Measurements from ENCODE around the gene BBOX1.
"Not testable (repeated sequence)": the region's sequence is repeated elsewhere in the genome, so short reads cannot be mapped to it uniquely, and the experiment has no call there.

Gene BBOX1

DNA sequence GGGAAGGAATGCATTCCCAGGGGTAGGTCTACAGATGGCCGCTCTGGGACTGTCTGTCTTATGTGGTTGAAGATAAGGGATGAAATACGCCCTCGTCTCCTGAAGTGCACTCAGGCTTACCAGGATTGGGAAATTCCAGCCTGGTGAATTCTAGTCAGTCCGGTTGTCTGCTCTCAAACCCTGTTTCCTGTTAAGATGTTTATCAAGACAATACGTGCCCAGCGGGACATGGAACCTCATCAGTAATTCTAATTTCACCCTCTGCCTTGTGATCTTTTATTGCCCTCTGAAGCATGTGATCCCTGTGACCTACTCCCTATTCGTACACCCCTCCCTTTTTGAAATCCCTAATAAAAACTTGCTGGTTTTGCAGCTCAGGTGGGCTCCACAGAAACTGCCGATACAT is 95.3 kb downstream of the BBOX1 start:
- DNase-seq, result peak; percentile 5

DNA sequence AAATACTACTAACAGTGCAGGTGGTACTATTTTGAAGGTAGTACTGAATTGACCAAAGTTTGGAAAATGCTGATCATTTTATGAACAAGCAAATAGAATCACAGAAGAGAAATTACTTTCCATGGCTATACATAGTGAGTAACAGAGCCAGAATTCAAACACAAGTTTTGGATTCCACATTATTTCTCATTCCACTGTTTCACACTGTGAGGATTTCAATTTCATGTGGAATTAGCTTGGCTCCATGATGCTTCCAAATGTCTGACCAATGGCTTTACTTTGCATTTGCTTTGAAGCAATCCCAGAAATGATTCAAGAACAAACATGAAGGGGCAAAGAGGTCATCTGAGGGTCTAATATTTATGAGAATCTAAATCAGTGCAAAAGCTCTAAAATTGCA is 98.1 kb downstream of the BBOX1 start:
- no peak for DNase-seq

DNA sequence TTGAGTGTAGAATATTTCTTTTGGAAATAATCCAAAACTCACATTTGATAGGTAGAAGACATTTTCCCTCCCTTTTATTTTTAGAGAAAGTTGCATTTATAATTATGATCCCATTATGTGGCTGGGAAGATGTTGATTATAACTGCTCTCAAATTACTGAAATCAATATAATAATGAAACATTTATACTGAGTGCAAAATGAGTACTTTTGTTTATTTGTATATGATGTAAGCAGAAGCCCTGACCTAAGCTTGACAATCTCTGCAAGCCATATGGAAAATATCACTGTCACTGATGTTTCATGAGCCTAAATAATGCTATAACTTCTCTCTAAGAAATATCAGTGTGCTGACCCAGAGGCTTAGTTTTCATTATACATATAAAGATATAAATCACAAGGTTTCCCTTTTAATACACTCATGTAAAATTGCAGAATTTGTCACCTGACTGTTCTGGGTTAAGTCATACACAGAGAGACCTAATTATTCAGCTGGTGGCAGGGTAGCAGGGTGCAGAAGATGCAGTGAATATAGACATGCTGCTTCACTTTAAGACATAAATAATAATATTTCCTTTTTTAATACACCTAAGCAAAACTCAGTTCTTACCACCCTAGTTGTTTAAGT is 99.2 kb downstream of the BBOX1 start:
- DNase-seq, result no peak

DNA sequence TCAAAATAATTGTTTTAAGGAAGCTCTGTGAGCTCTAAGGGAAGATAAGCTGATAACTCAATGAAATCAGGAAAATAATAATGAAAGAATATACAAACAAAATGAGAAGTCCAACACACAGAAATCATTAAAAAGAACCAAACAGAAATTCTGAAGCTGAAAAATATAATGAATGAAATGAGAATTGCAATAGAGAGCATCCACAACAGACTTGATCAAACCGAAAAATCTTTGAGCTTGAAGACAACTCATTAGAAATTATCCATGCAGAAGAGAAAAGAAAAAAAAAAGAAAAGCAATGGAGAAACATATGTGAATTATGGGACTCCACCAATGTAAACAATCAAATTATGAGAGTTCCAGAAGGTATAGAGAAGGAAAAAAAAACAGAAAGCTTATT is 101.0 kb downstream of the BBOX1 start:
- DNase-seq, result no peak

DNA sequence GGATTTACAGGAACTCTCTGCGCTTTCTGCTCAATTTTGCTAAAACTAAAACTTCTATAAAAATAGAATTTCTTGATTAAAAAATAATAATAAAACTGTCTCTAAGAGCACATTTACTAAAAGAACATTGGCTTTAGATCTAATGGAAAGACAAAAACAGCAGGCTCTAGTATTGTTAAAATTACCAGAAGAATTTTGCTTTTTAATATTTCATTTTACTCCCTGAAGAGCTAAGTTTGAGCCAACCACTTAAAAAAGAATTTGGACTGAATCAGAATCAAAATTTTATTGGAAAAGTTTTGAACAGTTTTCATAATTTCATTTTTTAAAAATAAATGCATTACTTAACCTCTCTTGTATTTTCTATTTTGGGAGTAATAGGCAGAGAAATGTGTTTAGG is 107.3 kb downstream of the BBOX1 start:
- no peak for DNase-seq

DNA sequence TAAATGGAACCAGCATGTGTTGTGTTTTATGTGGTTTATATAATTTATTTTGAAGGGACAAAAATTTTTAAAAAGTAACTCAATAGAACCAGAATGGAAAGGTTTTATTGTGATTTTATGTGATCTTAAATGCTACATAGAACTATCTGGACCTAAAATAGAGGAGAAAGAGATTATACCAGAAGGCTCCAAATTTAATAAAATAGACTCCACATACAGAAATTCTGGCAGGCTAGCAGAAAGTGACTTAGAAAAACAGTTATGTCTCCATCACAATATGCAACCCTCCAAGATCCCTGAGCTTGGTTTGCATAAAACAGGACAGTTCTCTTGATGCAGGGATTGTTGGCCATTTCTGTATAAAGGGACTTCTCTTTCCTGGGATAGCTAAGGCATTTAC is 107.9 kb downstream of the BBOX1 start:
- DNase-seq, result no peak

DNA sequence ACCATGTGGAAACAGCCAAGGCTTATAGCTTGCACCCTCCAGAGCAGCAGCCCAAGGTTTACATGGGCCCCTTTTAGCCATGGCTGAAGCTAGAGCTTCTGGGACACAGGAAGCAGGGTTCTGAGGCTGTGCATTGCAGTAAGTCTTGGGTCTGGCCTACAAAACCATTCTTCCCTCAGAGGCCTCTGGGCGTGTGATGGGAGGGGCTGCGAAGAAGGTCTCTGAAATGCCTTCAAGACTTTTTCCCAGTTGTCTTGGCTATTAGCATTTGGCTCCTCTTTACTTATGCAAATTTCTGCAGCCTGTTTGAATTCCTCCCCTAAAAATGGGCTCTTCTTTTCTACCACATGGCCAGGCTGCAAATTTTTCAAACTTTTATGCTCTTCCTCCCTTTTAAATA is 109.5 kb downstream of the BBOX1 start:
- no peak for DNase-seq

DNA sequence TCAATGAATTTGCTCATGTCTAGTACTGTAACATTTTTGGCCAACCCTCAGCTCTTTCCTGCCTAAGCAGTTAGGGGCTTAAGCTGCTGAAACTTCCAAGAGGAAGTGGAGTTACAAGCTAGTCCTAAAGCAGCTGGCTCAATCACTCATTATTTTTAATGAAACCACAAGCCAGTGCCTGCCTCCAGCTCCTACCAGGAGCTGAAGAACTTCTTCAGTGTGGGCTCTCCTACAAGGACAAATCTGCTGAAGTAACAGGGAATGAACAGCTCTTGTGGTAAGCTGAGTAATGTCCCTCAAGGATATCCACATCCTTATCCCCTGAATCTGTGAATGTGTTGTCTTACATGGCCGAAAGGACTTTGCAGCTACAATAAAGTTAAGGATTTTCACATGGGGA is 112.5 kb downstream of the BBOX1 start:
- no peak for DNase-seq

DNA sequence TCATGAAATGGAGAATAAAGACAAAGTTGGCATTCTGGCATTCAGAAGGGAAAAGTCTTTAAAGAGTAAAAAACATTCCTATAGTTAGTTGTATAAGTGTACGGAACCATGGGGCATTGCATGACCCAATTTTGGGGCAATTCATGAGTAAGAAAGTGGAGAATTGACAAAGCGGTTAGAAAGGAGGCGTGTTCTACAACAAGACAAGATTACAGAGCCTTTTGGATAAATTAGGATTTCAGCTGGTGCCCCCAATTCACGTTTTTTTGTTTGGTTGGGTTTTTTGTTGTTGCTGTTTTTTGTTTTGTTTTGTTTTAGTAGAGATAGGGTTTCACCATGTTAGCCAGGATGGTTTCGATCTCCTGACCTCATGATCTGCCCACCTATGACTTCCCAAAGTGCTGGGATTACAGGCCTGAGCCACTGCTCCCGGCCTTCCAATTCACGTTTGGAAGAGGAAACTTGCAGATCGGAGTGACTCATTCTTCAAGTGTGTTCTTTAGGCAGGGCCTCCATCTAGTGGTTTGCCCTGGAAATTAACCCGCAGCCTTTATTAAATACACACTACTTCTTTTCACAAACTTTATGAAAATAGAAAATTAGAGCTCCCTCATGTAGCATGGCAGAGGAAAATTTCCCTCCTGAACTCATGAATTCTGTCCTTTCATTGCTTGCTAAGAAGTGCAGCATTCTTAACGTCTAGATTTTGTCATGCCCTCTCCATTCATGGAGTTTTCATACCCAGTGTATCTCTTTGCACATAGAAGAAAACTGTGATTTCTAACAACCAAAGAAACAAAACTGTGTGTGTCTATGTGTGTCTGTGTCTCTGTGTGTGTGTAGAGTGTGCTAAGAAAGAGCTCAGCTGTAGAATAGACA is 118.1 kb downstream of the BBOX1 start:
- peak; percentile 73 for DNase-seq

DNA sequence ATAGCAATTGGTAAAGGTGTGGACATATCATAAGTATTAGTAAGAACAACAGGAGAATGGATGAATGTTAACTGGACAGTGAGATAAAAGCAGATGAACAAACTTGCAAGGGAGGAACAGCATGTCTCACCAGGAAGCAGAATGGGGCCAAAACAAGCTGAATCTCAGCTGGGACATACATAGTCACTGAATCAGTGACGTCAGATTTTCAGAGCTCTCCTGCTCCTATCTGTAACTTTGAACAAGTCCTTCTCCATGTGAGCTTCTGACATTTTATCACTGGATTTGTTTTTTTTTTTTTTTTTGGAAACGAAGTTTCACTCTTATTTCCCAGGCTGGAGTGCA is 118.7 kb downstream of the BBOX1 start:
- no peak for DNase-seq

DNA sequence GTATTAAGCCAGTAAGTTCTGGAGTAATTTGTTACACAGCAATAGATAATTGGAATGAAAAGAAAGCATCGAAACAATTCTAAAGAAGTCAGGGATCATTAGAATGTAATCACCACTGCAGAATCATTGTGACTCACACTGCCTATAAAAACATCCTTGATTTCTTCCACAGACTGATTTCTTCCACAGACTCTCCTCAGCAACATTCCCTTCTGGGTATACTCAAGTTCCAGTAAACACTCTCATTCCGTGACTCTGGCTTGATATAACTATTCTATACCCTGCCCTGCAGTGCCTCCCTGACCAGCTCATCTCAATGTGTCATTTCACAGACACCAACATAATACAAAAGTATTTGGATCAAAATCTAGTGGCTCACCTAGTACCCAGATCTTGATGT is 120.5 kb downstream of the BBOX1 start:
- DNase-seq, result no peak

DNA sequence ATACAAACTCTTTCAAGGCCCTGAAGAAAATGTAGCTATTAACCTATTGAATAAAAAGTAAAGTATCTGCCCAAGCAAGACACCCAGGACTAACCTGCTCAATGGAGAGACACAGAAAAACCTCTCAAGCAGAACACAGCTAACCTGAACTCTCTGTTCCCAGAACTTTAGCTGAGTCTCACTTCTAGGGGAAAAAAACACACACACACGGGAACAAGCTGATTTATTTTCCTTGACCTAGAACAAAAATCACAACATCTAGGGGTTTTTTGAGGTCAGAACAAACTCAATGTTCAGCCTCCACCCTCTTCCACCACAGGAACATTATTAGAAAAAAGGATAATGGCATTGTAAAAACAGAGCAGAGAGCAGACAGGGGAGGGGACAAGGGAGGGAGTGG is 121.6 kb downstream of the BBOX1 start:
- no peak for DNase-seq

DNA sequence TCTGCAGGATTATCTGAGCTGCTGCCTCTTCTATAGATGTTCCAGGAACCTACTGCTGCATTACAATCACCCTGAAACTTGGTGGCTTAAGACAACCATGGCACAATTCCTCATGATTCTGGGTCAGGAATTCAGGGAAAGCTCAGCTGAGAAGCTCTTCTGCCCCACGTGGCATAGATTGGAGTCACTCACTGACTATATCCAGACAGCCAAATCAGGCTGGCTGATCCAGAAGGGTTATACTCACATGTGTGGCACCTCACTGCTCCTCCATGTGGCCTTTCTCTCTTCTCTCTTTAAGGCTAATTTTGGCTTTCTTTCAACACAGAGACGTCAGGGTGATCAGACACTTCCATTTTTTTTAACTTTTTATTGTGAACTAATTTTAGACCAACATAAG is 125.5 kb downstream of the BBOX1 start:
- DNase-seq, result peak; percentile 6

DNA sequence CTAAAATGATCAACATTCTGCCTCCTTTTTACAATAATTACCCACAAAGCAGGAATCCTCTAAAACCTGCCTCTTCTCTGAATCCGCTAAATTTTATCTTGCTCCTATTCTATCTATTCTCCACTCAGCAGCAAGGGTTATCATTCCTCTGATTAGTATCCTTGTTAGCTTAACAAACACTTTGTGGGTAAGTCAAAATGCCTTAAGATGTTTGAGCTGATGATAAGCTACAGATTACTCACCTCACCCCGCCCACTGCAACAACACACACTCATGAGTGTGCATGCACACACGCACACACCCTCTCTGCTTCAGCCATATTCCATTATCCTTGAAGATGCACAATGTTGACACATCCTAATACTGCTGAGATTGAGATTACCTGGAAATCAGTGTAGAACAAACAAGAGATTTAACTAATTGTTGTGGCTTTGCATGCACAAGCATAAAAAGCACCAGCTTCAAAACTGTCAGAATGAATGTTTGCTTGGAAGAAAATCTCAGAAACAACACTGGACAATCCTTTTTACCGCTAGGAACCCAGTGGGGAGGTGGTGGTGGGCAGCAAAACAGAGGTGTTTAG is 130.9 kb downstream of the BBOX1 start:
- DNase-seq, result no peak

DNA sequence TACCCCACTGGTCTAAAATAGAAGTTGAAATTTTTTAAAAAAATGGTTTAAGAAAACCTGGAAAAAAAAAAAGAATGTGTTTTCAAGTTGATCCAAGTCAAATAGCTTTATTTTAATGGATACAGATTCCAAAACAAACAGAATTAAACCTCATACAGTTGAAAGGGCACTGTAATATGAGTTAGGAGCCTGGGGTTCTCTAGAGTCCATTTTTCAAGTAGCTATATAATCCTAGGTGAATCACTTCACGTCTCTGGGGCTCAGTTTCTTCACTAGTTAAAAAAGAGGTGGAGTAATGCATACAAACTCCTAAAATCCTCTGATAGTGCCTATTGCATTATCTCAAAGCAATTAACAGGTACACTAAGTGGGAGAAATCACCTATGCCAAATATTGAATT is 132.9 kb downstream of the BBOX1 start:
- no peak for DNase-seq

DNA sequence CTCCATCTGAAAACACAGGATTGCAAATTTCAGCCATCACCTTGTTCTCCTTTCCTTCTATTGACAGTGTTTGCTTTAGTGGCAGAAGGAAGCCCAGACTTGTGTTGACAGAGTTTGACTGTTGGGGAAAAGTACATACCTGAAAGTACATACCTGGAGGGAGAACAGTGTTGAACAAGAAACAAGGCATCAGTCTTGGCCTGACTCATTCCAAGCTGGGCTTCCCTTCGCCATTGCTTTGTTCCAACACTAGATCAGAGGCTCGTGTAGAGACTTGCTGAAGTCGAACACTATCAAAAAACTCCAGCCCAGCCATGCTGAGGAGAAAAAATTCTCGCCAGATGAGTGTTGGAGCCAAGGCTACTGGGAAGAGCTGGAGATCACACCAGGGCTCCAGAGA is 133.4 kb downstream of the BBOX1 start:
- DNase-seq, result no peak

DNA sequence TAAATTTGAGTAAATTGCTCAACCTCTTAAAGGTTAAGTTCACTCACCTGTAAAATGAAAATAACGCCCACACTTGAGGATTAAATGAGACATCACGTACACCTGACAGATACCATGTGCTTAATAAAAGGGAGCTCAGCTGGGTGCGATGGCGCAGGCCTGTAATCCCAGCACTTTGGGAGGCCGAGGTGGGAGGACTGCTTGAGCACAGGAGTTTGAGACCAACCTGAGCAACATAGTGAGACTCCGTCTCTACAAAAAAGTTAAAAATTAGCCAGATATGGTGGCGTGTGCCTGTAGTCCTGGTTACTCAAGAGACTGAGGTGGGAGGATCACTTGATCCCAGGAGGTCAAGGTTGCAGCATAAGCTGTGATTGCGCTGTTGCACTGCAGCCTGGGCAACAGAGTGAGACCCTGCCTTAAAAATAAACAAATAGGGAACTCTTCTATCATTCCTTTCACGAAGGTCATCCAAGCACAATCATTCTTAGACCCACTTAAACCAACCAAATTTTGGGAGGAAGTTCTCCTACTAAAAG is 134.1 kb downstream of the BBOX1 start:
- no peak for DNase-seq

DNA sequence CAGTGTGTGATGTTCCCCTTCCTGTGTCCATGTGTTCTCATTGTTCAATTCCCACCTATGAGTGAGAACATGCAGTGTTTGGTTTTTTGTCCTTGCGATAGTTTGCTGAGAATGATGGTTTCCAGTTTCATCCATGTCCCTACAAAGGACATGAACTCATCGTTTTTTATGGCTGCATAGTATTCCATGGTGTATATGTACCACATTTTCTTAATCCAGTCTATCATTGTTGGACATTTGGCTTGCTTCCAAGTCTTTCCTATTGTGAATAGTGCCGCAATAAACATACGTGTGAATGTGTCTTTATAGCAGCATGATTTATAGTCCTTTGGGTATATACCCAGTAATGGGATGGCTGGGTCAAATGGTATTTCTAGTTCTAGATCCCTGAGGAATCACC is 134.9 kb downstream of the BBOX1 start:
- not testable (repeated sequence) for DNase-seq
